ENCODE results near the gene NRXN3.

DNA sequence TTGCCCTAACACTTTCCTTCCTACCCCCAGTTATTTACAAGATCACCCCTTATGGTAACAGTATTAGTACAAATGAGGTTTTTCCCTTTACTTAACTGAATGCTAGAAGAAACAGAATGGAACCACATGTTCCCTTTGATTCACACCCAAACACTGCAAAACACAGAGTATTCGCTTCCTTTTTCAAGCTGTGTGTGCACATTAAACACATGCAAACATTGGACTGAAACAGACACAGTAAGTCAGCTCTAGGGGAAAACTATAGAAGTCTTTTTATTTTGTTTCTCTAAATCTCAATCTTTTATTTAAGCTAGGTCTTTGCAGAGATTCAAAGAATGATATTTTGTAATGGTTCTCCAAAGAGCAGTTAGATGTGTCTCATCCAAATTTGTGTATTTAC is 1312.7 kb downstream of the NRXN3 start:
- TF ChIP-seq HNF4A (conservative IDR thresholded peaks at IDR 0.05): no peak
- TF ChIP-seq, protein P1, sequence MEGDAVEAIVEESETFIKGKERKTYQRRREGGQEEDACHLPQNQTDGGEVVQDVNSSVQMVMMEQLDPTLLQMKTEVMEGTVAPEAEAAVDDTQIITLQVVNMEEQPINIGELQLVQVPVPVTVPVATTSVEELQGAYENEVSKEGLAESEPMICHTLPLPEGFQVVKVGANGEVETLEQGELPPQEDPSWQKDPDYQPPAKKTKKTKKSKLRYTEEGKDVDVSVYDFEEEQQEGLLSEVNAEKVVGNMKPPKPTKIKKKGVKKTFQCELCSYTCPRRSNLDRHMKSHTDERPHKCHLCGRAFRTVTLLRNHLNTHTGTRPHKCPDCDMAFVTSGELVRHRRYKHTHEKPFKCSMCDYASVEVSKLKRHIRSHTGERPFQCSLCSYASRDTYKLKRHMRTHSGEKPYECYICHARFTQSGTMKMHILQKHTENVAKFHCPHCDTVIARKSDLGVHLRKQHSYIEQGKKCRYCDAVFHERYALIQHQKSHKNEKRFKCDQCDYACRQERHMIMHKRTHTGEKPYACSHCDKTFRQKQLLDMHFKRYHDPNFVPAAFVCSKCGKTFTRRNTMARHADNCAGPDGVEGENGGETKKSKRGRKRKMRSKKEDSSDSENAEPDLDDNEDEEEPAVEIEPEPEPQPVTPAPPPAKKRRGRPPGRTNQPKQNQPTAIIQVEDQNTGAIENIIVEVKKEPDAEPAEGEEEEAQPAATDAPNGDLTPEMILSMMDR (IDR thresholded peaks at IDR 0.05; ENCODE audit: low read depth, low read length, missing input control): no peak
- TF ChIP-seq GABPA (IDR thresholded peaks at IDR 0.05 in 1 of 2, conservative IDR thresholded peaks at IDR 0.05 in 1 of 2): no peak
